ENCODE results near the gene CPEB1.
"Not testable (repeated sequence)": the region's sequence is repeated elsewhere in the genome, so short reads cannot be mapped to it uniquely, and the experiment has no call there.

Gene CPEB1

GRCh38 chr15:82648257-82649103 lies 1.3 kb upstream of the CPEB1 start:
- no peak for DNase-seq

DNA sequence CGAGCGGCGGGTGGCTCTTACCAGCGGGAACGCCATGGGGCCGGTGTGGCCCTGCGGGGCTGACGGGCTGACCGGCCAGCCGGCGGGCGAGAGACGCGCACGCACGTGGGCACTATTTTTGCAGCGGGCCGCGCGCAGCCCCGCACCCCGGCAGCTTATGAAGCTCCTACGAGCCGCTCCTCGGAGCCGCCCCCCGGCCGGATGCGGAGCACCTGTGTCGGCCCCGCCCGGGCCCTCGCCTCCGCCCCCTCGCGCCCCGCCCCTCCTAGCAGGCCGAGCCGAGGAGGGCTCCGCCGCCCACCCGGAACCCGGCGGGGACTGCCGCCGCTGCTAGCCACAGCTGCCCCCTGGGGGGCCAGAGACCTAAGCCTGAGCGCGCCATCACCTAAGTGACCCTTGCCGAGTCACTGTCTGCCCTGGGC lies 683 bp upstream of the CPEB1 start:
- DNase-seq: no peak

- no peak for DNase-seq
Observed at GRCh38 chr15:82646250-82647044, 716 bp downstream of the CPEB1 start.

DNA sequence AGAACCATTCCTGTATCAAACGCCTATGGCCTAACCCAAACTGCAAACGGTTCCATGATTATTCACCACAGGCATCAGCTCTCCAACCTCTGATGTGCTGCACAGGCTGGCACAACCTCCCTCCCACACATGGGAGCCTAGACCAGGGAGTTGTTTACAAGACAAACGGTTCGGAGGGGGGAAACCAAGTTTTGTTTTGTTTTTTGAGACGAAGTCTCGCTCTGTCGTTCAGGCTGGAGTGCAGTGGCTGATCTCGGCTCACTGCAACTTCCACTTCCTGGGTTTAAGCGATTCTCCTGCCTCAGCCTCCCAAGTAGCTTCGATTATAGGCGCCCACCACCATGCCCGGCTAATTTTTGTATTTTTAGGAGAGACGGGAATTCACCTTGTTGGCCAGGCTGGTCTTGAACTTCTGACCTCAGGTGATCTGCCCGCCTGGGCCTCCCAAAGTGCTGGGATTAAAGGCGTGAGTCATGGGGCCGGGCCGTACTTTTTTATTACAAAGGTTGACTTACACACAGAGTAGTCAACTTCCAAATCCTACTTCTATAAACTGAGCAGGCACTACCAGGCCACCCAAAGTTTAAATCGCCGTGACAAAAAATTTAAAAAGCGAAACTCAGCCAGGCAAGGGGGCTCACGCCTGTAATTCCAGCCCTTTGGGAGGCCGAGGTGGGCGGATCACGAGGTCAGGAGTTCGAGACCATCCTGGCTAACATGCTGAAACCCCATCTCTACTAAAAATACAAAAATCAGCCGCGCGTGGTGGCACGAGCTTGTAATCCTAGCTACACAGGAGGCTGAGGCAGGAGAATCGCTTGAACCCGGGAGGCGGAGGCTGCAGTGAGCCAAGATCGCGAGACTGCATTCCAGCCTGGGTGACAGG lies 2.0 kb downstream of the CPEB1 start:
- not testable (repeated sequence) for DNase-seq

DNA sequence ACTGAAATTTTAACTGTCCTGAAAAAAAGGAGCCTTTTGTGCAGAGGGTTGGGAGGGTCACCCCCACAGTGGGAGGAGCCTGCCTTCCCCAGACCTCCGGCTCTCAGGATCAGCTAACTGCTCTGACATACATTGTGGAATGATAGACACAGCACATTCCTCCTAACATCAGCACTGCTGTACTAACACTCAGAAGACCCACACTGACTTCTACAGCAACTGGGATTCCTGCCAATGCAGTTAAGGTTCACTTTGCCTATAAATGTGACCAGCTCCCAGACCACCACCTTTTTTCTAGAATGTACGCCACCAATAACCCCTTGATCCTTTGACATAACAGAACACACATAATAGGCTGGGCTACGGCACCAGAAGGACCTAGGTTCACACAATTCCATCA lies 3.2 kb downstream of the CPEB1 start:
- DNase-seq: no peak

GRCh38 chr15:82642656-82643055 lies 4.5 kb downstream of the CPEB1 start:
- no peak for DNase-seq

GRCh38 chr15:82641129-82641798 lies 5.9 kb downstream of the CPEB1 start:
- no peak for DNase-seq

DNA sequence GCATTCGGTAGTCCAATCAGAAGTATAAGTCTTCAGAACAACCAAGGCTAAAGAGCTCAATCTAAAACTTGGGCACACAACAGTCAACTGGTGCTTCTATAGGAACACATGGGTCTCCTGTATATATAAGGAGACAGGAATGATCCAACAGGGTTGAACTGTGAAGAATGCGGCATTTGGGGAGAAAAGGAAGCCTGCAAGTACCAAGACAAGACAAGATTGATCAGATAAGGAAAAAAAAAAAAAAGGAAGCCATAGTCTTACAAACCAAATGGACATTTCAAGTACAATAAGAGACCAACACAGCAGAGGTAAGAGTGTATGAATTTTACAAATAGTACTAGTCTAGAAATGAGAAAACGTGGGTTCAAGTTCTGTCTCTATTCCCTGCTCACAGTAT lies 6.5 kb downstream of the CPEB1 start:
- DNase-seq: no peak

DNA sequence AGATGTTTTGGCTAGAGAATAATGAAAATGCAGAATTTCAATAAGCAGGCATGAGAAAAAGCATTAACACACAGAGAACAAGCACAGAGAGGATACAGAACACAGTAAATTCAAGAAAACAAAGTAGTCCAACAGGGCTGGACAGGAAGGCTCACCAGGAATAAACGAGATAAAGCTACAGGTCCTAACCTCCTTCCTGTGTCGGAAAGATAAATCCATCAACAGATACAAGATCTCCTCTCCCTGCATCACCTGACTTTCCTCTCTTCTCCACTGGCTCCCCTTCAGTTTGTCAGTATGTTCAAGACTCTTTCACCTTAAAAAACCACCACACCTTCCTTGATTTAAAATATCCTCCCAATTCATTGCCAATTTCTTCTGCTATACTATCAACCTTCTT lies 11.4 kb downstream of the CPEB1 start:
- no peak for DNase-seq

GRCh38 chr15:82630033-82630432 lies 17.1 kb downstream of the CPEB1 start:
- no peak for DNase-seq

DNA sequence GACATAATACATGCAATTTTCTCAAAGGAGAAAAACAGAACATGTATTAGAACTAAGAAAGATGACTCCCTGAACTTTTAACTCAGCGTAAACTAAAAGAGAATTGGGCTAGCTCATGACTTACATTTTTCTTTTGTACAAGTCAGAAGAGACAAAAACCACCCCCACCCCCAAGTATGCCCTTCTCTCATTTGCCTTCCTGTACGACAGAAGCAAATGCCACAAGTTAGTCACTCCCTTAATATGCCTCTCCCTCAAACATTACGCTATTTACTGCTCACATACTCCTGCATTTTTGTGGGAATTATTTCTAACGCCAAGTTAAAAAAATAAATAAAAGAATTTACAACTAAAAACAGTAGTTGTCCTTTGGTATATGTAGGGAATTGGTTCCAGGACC lies 22.0 kb downstream of the CPEB1 start:
- no peak for DNase-seq

DNA sequence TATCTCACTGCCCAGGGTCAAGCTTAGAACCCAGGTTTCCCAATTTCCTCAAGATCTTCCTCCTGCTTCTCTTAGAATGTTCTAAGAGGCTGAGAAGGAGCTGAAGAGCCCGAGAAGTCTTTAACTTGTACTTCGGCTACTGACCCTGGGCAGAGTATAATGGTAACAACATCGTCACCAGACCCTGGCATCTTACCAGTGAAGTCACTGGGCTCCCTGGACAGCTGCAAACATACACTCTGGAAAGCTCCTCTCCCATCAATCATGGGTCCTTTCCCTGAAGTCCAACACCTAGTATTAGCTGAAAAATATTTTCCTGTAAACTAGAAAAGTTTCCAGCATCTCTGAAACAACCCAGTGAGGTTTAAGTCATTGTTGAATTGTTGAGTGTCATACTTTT lies 22.7 kb downstream of the CPEB1 start:
- no peak for DNase-seq

GRCh38 chr15:82624008-82624407 lies 23.2 kb downstream of the CPEB1 start:
- no peak for DNase-seq

DNA sequence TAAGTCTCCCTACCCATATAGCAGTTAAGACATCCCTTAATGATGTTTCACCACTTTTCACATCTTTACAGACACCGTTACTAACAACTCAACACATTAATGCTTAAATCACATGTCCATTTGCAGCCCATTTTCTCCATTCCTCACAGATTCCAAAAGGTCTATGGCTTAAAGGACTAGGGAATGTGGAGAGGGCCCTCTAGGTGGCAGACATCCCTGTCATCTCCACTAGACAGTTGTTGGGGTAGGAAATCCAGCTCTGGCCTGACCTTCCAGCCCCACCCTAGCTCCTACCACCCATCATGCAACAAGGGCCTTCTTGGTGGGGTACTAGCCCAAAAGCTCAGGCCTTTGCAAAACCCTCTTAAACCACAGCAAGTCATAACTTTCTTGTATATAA lies 25.2 kb downstream of the CPEB1 start:
- no peak for DNase-seq

GRCh38 chr15:82613747-82614146 lies 33.4 kb downstream of the CPEB1 start:
- DNase-seq: no peak

GRCh38 chr15:82611348-82611747 lies 35.8 kb downstream of the CPEB1 start:
- DNase-seq: no peak

DNA sequence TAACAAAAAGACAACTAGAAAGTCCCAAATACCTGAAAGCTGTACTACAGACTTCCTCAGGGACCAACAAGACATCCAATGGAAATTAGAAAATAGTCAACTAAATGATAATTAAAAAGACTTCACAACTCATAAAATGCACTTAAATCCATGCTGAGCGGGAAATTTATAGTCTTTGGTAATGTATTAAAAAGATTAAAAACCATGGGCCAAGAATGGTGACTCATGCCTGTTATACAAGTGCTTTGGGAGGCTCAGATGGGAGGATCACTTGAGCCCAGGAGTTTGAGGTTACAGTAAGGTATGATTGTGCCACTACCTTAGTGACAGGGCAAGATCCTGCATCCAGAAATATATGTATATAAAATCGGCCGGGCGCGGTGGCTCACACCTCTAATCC lies 45.0 kb downstream of the CPEB1 start:
- no peak for DNase-seq

DNA sequence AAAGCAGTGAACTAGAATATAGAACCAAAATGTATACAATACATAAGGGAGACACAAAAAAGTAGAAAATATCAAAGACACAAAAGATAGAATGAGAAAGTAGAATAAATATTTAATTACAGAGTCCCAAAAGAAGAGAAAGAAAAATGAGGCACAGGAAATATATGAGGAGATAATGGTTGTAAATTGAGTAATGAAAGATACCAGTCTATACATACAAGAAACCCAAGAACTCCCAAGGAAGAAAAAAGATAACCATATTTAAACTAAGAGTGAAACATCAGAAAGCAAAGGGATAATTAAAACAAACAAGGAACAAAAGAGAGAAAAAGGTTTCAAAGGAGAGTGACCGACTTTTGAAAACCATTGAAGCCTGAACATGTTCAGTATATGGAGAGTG lies 47.3 kb downstream of the CPEB1 start:
- DNase-seq: no peak

DNA sequence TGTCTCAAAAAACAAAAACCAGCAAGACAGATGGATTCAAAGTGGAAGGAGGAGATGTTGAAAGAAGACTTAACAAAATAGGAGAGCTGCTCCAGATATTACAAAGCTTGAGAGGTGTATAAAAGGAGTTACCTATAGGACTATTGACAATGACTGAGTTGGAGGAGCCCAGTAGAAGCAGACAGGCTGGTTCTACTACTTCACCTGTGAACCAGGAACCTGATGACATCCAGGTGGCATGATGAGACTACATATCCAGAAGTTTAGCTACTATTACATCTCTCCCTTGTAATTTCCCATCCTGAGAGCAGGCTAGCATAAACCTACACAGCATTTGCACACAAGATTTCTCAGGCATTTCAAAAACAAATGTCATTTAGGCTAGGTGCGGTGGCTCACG lies 49.3 kb downstream of the CPEB1 start:
- DNase-seq: no peak

DNA sequence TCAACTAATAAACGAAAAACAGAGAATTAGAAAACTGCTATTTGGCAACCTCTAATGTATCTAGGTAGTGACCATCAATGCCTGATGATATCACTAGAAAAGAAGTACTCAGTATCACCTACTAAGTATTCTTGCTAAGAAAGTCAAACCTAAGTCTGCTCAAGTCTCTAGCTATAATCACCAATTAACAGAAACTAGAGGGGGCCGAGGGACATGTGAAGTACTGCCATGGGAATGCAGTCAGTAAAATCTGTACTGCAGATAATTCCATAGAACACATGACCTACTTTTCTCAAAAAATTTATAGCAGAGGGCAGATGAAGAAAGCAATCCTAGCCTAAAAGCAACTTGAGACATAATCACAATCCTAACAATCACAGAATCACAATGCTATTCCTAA lies 51.4 kb downstream of the CPEB1 start:
- DNase-seq: no peak

DNA sequence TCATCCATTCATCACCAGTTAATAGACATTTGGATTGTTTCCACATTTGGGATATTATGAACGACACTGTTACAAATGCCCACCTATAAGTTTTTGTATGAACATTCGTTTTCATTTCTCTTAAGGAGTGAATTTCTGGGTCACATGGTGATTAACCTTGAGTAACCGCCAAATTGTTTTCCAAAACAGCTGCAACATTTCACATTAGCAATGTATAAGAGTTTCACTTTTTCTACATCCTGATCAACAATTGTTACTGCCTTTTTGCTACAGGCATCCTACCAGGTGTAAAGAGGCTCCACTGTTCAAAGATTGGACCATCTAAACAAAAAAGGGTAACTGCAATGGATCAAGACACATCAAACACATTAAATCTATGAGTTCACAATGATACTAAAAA lies 52.0 kb downstream of the CPEB1 start:
- no peak for DNase-seq

- no peak for DNase-seq
Observed at GRCh38 chr15:82587805-82588204, 59.4 kb downstream of the CPEB1 start.

DNA sequence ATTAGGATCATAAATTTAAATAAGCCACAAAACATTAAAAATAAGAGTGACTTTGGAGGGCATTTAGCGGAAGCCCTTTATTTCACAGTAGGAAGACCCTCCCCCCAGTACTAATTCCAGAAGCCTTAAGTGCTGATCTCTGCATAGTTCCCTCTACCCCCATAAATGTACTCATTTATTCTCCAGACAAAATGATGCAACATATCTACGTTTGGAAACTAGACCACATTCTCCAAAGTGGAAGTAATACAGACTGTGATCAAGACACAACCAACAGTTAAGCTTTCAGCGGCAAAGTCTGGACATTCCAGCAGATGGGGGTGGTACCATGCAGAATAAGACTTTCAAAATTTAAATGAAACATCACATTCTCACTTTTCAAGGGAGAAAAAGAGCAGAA lies 62.1 kb downstream of the CPEB1 start:
- peak; percentile 29 for DNase-seq
